ENCODE results near the gene TRMT1.

TRMT1 gene

DNA sequence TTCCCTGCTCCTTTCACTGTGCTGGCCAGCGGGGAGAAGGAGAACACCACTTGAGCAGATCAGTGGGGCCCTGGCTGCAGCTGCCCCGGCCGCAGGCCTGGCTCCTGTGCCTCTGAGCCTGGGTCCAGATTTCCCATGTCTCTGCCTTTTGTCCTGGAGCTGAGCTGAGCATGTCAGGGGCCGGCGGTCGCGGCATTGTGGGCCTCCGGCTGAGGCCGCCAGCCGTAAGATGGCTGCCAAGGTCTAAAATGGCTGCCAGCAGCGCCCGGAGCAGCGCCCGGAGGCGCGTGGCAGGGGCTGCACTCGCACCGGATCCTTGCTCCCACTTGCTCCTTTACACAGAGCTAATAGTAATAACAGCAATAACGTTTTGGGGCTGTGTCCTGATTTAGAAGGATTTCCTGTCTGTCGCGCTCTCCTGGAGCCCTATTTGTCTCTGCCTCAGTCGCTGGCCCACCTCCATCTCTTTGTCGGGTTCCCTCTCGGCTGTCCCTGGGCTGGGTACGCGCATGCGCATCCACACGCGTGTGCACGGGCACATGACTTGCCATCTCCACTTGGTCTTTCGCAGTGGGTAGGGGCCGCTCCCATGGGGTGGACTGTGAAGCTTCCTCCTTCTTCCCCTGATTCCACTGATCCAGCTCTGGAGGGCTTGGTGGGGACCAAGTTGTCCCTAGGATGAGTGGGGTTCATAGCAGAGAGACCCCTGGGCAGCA, 46.0 kb downstream of the TRMT1 start:
- no peak for DNase-seq (ENCODE audit: extremely low spot score)
- ChIA-PET POLR2A (interaction anchor here (2.2 kb wide), 1 partner anchor 15 kb away, joined by 7 read pairs; no protein-coding TSS in a partner anchor), CTCF (interaction anchor here (0.5 to 0.9 kb wide), 2 partner anchors 91 to 93 kb away, joined by 3 read pairs; no protein-coding TSS in a partner anchor)
- no peak for TF ChIP-seq ELF4 (IDR thresholded peaks at IDR 0.05)
- no peak for TF ChIP-seq SUZ12 (IDR thresholded peaks at IDR 0.05)
- no peak for TF ChIP-seq CTBP1 (IDR thresholded peaks at IDR 0.05; ENCODE audit: borderline replicate concordance)

DNA sequence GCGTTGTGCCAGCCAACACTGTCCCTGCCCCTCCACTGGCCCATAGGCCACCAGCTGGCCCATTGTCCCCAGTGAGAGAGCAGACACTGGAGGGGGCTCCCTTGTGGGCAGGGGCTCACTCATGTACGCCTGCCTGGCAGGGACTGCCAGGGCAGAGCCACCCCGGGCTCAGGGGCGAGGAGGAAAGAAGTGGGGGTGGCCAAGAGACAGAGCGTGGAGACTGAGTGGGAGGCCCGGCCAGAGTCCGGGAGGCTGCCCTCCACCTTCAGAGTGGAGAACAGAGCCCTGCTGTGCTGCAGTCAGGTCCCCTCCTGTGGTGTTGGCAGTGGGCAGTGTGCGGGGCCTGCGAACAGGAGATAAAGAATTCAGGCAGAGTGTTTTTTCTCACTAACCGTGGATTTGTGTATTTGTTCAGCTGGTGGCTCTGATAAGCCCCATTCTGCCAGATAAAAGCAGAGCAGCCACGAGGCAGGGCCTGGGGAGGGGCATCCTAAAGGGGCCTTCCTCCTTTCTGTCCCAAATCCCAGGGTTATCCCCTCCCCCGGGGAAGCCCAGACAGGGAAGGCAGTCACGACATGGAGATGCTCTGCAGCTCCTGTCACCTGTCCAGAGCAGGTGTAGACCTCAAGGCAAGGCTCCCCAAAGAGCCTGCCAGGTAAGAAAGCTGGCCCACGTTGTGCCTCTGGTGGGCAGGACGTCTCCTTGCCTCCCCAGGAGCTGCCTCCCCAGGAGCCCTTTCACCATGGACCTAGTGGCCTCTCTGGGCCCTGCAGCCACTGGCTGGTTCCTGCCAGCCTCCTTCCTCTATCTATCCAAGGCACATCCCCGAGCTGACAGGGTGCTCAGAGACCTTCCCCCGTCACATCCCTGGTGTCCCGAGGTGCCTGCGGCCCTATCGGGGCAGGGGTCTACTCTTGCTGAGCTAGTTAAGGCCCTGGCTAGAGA, 46.9 kb downstream of the TRMT1 start:
- TF ChIP-seq NFRKB (IDR thresholded peaks at IDR 0.05) = no peak
- TF ChIP-seq SUZ12 (IDR thresholded peaks at IDR 0.05) = no peak
- TF ChIP-seq HDGF (IDR thresholded peaks at IDR 0.05; ENCODE audit: borderline replicate concordance) = no peak
- TF ChIP-seq ELF4 (IDR thresholded peaks at IDR 0.05) = no peak
- TF ChIP-seq CTBP1 (IDR thresholded peaks at IDR 0.05; ENCODE audit: borderline replicate concordance) = no peak
- TF ChIP-seq, protein P1, sequence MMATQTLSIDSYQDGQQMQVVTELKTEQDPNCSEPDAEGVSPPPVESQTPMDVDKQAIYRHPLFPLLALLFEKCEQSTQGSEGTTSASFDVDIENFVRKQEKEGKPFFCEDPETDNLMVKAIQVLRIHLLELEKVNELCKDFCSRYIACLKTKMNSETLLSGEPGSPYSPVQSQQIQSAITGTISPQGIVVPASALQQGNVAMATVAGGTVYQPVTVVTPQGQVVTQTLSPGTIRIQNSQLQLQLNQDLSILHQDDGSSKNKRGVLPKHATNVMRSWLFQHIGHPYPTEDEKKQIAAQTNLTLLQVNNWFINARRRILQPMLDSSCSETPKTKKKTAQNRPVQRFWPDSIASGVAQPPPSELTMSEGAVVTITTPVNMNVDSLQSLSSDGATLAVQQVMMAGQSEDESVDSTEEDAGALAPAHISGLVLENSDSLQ (IDR thresholded peaks at IDR 0.05) = no peak
- TF ChIP-seq ARNT (IDR thresholded peaks at IDR 0.05) = no peak
- no peak for TF ChIP-seq BHLHE40 (IDR thresholded peaks at IDR 0.05; ENCODE audit: borderline replicate concordance)
- no peak for TF ChIP-seq FOXK2 (IDR thresholded peaks at IDR 0.05)
- no peak for TF ChIP-seq ZNF384 (IDR thresholded peaks at IDR 0.05)
- no peak for TF ChIP-seq SP1 (IDR thresholded peaks at IDR 0.05)
- no peak for TF ChIP-seq FOXM1 (IDR thresholded peaks at IDR 0.05; ENCODE audit: borderline replicate concordance)
- no peak for TF ChIP-seq FOXA1 (IDR thresholded peaks at IDR 0.05)
- TF ChIP-seq TARDBP (IDR thresholded peaks at IDR 0.05) = no peak
- no peak for TF ChIP-seq LEF1 (IDR thresholded peaks at IDR 0.05; ENCODE audit: borderline replicate concordance)
- TF ChIP-seq L3MBTL2 (conservative IDR thresholded peaks at IDR 0.05) = no peak
- ChIA-PET POLR2A (interaction anchor here (2.2 kb wide), 1 partner anchor 15 kb away, joined by 7 read pairs; no protein-coding TSS in a partner anchor), CTCF (interaction anchor here (0.6 to 0.7 kb wide), 2 partner anchors 29 to 89 kb away, joined by 3 read pairs; no protein-coding TSS in a partner anchor)
- DNase-seq (ENCODE audit: extremely low spot score) = no peak

DNA sequence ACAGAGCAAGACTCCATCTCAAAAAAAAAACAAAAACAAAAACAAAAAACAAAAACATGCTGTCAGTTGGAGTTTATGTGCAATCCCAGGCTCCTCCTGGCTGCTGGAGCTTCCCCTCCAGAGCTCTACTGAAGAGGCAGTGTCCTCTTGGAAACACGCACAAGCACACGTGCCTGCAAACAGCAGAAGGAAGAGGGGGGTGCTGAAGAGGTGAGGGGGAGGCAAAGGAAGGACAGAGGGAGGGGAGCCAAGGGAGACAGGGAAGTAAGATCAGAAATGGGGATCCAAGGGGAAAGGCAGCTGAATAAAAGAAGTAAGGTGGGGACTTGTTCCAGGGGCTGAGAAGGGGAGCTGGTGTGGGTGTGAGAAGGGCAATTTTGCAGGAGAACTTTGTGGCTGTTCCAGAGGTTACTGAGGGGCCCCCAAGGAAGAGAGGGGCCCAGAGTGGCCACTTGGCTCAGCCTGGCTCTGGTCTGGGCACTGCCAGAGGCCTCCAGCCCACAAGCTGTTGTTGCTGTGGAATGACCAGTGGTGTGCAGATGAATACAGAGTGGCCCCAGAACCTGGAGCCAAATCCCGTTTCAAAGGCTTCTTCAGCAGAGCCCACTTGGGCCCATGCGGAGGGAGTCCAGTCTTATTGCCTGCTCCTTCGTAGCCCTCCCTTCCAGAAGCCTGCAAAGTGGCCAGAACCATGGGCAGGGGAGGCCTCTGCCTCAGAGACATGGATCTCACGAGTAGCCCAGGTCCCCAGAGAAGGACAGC, 48.3 kb downstream of the TRMT1 start:
- no peak for TF ChIP-seq L3MBTL2 (conservative IDR thresholded peaks at IDR 0.05)
- TF ChIP-seq CTBP1 (IDR thresholded peaks at IDR 0.05; ENCODE audit: borderline replicate concordance) = no peak
- no peak for DNase-seq (ENCODE audit: extremely low spot score)
- POLR2A ChIA-PET = interaction anchor here (2.2 kb wide), 1 partner anchor 13 kb away, joined by 7 read pairs; no protein-coding TSS in a partner anchor
- CTCF ChIA-PET = interaction anchor here (0.6 to 1.5 kb wide), 4 partner anchors 10 to 91 kb away, joined by 3 to 5 read pairs (median 3); no protein-coding TSS in a partner anchor

DNA sequence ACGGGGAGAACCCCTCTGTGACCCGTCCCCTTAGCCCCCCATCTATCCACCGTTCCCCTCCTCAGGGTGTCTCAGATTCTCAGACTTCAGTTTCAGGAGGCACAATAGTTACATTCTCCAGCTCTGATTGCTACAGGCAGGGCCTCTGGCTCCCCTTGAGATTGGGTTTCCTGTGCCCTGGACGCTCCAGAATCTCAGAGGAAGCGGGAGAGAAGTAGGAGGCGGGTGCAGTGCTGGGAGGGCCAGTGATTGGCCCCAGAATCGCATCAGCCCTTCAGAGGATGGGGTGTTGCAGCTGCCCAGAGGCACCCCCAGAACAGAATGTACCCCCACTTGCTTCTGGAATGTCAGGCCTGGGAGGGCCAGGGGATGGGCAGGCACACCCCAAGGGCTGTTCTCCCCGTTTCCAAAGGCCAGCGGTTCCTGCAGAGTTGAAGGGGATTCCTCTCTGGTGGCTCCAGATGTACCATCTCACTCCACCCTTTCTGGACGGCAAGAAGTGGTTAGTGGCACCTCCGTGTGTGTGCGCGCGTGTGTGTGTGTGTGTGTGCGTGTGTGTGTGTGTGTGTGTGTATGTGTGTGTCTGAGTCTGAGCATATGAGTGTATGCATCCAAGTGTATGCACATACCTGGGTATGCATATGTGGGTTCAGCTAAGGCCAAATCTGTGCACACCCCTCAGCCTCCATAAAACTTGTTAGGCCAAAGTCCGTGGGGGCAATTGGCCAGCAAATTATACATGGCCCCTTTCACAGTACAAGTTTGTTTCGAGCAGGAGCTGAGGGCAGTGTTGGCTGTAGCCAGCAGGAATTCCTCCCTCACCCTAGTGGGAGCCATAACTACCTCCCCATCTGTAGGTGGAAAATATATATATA, 49.4 kb downstream of the TRMT1 start:
- ChIA-PET CTCF (no interaction called here), POLR2A (no interaction called here)
- no peak for DNase-seq (ENCODE audit: extremely low spot score)
- no peak for TF ChIP-seq CTBP1 (IDR thresholded peaks at IDR 0.05; ENCODE audit: borderline replicate concordance)
- TF ChIP-seq NFRKB (IDR thresholded peaks at IDR 0.05) = no peak
- TF ChIP-seq TARDBP (IDR thresholded peaks at IDR 0.05) = no peak
- TF ChIP-seq FOXM1 (IDR thresholded peaks at IDR 0.05; ENCODE audit: borderline replicate concordance) = no peak
- TF ChIP-seq ARNT (IDR thresholded peaks at IDR 0.05) = no peak
- TF ChIP-seq SUZ12 (IDR thresholded peaks at IDR 0.05) = no peak
- TF ChIP-seq L3MBTL2 (conservative IDR thresholded peaks at IDR 0.05) = no peak
- no peak for TF ChIP-seq ELF4 (IDR thresholded peaks at IDR 0.05)
- no peak for TF ChIP-seq SP1 (IDR thresholded peaks at IDR 0.05)
- no peak for TF ChIP-seq LEF1 (IDR thresholded peaks at IDR 0.05; ENCODE audit: borderline replicate concordance)
- TF ChIP-seq HDGF (IDR thresholded peaks at IDR 0.05; ENCODE audit: borderline replicate concordance) = no peak
- no peak for TF ChIP-seq BHLHE40 (IDR thresholded peaks at IDR 0.05; ENCODE audit: borderline replicate concordance)
- TF ChIP-seq ZNF384 (IDR thresholded peaks at IDR 0.05) = no peak
- TF ChIP-seq FOXK2 (IDR thresholded peaks at IDR 0.05) = no peak
- TF ChIP-seq, protein P1 (IDR thresholded peaks at IDR 0.05) = no peak
- TF ChIP-seq FOXA1 (IDR thresholded peaks at IDR 0.05) = no peak

DNA sequence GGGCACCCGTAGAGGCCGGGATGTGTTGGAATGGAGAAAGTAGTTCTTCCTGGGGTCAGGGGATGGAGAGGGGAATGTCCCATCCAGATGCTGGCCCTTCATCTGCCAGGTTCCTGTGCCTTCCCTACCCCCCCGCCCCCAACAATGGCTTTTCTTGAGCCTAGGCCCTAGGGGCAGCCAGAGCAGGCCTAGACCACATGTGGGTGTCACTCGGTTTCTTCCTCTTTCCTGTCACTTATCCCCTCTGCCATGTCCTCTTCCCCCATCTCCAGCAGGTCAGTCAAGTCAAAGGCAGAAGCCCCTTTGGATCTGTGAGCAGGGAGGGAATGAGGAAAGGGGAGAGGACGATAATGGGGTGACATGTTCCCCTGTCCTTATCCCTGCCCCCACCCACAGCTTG, 50.3 kb downstream of the TRMT1 start:
- ChIA-PET POLR2A (no interaction called here), CTCF (interaction anchor here (1.3 kb wide), 1 partner anchor 28 kb away, joined by 3 read pairs; no protein-coding TSS in a partner anchor)
- TF ChIP-seq NFRKB (IDR thresholded peaks at IDR 0.05) = no peak
- no peak for TF ChIP-seq CTBP1 (IDR thresholded peaks at IDR 0.05; ENCODE audit: borderline replicate concordance)
- TF ChIP-seq TARDBP (IDR thresholded peaks at IDR 0.05) = no peak
- TF ChIP-seq ZNF384 (IDR thresholded peaks at IDR 0.05) = no peak
- TF ChIP-seq FOXA1 (IDR thresholded peaks at IDR 0.05) = no peak
- no peak for TF ChIP-seq LEF1 (IDR thresholded peaks at IDR 0.05; ENCODE audit: borderline replicate concordance)
- no peak for TF ChIP-seq SUZ12 (IDR thresholded peaks at IDR 0.05)
- no peak for TF ChIP-seq ELF4 (IDR thresholded peaks at IDR 0.05)
- TF ChIP-seq HDGF (IDR thresholded peaks at IDR 0.05; ENCODE audit: borderline replicate concordance) = no peak
- no peak for TF ChIP-seq FOXK2 (IDR thresholded peaks at IDR 0.05)
- TF ChIP-seq ARNT (IDR thresholded peaks at IDR 0.05) = no peak
- no peak for TF ChIP-seq SP1 (IDR thresholded peaks at IDR 0.05)
- no peak for DNase-seq (ENCODE audit: extremely low spot score)
